SW480 (cell line): Measurements from ENCODE around the gene CELF2.
"Not testable (repeated sequence)": the region's sequence is repeated elsewhere in the genome, so short reads cannot be mapped to it uniquely, and the experiment has no call there.

Experiments
- DNase-seq: peaks from one replicate; pipeline ENCODE4 v3.0.0-alpha.2; 2016; ENCODE audit warnings: low spot score

Gene CELF2

GRCh38 chr10:11176746-11177145 is 159.1 kb downstream of the CELF2 start:
- DNase-seq = no peak

GRCh38 chr10:11177381-11177780 is 159.7 kb downstream of the CELF2 start:
- no peak for DNase-seq

GRCh38 chr10:11177926-11178471 is 160.3 kb downstream of the CELF2 start:
- DNase-seq = no peak

GRCh38 chr10:11178606-11179515 is 161.2 kb downstream of the CELF2 start:
- no peak for DNase-seq

GRCh38 chr10:11179516-11180105 is 161.9 kb downstream of the CELF2 start:
- DNase-seq = no peak

GRCh38 chr10:11180228-11180627 is 162.6 kb downstream of the CELF2 start:
- DNase-seq = no peak

- DNase-seq = no peak
Measured at GRCh38 chr10:11181978-11182377, 164.3 kb downstream of the CELF2 start.

GRCh38 chr10:11183015-11183414 is 165.3 kb downstream of the CELF2 start:
- DNase-seq = no peak

GRCh38 chr10:11184093-11184492 is 166.4 kb downstream of the CELF2 start:
- DNase-seq = no peak

- DNase-seq = not testable (repeated sequence)
Measured at GRCh38 chr10:11185128-11185665, 167.5 kb downstream of the CELF2 start.

GRCh38 chr10:11186374-11186773 is 168.7 kb downstream of the CELF2 start:
- no peak for DNase-seq

GRCh38 chr10:11189582-11190376 is 172.1 kb downstream of the CELF2 start:
- no peak for DNase-seq

GRCh38 chr10:11191190-11191589 is 173.5 kb downstream of the CELF2 start:
- no peak for DNase-seq

- DNase-seq = no peak
Measured at GRCh38 chr10:11191678-11192077, 174.0 kb downstream of the CELF2 start.

GRCh38 chr10:11192304-11193000 is 174.8 kb downstream of the CELF2 start:
- no peak for DNase-seq

GRCh38 chr10:11193001-11193551 is 175.4 kb downstream of the CELF2 start:
- no peak for DNase-seq

- no peak for DNase-seq
Measured at GRCh38 chr10:11194859-11195586, 177.4 kb downstream of the CELF2 start.

- DNase-seq = no peak
Measured at GRCh38 chr10:11195623-11196022, 178.0 kb downstream of the CELF2 start.

- no peak for DNase-seq
Measured at GRCh38 chr10:11197266-11197712, 179.6 kb downstream of the CELF2 start.

- DNase-seq = no peak
Measured at GRCh38 chr10:11197878-11198277, 180.2 kb downstream of the CELF2 start.
